Stimulated activated CD8-positive, alpha-beta memory T cell treated with anti-CD3 and anti-CD28 coated beads, Interleukin-4, amount 100 ng/mL, for 24 hours (primary cell): ENCODE measurements around the gene GALM.
A peak's percentile ranks its signal among the peaks of the same experiment; 100 is the strongest.
"Not testable (repeated sequence)": the region's sequence is repeated elsewhere in the genome, so short reads cannot be mapped to it uniquely, and the experiment has no call there.

Experiments
- DNase-seq: peaks from one replicate; pipeline ENCODE4 v3.0.0-alpha.2; 2020; ENCODE audit warnings: low read depth

GALM gene

DNA sequence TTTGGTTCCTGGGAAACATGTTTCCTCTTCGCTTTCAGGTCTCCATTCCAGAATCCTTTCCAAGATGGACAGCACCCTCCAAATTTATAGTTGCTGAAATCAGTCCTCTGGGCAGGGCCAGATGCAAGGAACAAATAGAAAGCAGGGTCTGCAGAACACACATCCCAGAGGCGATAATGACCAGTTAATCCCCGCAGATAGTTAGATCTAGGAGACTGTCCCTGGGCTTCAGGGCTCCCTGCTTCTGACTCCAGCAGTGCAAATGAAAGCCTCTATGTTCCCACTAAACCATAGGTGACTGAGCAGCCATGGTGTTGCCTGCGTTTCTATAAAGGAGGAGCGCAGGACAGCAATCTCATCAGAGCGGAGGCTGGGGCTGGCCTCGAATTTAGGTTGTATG, 46.5 kb downstream of the GALM start:
- DNase-seq = no peak

DNA sequence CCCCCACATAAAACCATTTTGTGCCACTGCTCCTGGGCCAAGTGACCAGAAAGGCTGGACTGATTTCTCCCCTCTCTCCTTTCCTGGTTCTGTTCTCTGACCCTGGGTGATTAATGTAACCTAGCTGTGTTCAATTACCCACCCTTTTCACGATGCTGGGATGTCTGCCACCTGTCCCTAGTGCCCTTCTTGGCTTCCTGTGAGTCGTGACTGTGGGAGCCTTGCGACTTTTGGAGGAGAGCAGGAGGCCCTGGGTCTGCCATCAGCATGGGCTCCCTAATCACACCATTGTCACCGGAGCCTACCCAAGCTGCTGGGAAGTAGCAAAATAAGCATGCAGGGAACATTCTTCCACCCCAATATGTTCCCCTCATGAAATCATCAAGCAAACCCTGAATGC, 47.0 kb downstream of the GALM start:
- DNase-seq = no peak

DNA sequence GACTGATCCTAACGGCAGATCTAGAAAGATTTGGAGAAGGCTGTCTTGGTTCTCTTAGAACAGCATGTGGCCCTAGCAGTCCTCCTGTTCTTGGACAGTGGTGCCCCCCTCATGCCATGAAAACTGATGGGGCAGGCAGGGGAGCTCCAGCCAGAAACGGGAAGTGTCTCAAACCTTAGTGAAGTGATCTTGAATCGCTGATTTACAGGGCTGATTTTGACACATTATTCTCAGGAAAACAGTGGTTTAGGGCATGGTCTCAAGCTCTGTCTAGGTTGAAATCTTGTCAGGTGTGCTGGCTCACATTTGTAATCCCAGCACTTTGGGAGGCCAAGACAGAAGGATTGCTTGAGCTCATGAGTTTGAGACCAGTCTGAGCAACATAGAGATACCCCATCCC, 47.4 kb downstream of the GALM start:
- no peak for DNase-seq

DNA sequence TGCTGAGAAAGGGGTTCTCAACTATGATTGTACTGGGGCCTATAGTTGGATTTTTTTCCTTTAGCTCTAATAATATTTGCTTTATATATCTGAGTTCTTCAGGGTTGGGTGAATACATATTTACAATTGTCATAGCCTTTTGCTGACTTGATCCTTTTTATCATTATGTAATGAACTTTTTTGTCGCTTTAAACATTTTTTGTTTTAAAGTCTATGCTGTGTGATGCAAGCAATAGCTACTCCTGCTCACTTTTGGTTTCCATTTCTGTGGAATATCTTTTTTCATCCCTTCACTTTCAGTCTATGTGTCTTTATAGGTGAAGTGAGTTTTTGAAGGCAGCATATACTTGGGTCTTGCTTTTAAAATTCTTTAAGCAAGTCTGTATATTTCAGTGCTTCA, 49.0 kb downstream of the GALM start:
- DNase-seq = not testable (repeated sequence)

DNA sequence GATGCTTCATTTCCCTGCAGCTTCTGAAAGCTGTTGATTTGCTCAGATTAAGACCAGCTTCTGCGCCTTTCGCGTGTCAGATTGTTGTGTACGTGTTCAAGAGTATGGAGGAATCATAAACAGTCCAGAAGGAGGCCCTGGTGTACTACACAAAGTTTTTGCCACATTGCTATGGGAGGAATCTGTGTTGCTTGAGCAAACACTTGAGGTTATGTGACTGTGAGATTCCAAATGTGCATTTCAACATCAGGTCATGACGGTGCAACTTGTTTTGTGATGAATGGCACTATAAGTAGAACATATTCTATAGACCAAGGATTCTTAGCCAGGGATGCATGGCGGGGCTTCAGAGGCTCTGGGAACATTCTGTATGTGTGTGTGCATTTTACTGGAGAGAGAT, 50.3 kb downstream of the GALM start:
- DNase-seq = no peak

DNA sequence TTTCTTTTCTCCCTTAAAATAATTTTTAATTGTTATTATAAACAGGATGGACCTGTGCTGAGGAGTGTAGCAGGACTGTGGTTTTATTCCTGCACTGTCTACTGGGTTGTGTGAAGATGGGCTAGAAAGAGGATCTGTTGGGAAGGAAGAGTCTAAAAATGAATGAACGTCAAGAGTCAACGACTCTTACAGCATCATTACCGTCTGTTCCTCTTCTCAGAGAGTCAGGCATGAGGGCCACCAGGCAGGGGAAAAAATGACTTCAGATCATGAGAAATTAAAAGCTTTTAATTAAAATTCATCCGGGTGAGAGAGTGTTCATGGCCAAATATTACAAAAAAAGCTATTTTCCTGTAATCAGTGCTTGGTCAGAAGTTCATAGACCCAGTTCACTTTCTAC, 52.7 kb downstream of the GALM start:
- no peak for DNase-seq

DNA sequence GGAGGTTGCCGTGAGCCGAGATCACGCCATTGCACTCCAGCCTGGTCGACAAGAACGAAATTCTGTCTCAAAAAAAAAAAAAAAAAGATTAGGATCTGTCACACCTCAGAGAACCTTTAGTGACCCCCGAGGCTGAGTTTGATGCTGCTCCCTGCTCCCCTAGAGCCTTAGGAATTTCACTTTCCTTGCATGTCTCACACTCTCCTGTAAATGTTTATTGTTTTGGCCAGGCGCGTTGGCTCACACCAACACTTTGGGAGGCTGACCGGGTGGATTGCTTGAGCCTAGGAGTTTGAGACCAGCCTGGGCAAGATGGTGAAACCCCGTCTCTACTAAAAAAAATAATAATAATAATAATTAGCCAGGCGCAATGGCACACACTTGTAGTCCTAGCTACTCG, 53.8 kb downstream of the GALM start:
- no peak for DNase-seq

DNA sequence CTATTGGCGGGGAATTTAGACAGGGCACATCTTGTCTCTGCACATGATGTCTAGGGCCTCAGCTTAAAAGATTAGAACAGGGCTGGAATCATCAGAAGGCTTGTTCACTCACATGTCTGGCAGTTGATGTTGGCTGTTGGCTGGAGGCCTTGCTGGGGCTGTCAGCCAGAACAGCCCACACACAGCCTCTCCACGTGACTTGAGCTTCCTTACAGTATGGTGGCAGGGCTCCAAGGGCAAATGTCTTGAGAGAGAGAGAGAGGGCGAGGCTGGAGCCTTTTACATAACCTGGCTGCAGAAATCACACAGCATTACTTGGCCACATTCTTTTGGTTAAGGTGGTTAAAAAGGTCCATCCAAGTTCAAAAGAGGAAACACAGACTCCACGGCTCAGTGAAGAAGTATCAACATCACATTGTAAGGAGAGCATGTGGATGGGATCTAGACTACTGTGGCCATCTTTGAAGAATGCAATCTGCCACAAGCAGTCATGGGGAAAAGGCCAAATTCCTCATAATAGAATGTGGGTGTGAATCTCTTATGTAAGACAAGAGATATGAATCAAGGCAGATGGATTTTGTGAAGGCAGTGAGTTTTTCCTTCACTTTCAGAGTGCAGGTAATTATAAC, 54.8 kb downstream of the GALM start:
- DNase-seq = no peak

DNA sequence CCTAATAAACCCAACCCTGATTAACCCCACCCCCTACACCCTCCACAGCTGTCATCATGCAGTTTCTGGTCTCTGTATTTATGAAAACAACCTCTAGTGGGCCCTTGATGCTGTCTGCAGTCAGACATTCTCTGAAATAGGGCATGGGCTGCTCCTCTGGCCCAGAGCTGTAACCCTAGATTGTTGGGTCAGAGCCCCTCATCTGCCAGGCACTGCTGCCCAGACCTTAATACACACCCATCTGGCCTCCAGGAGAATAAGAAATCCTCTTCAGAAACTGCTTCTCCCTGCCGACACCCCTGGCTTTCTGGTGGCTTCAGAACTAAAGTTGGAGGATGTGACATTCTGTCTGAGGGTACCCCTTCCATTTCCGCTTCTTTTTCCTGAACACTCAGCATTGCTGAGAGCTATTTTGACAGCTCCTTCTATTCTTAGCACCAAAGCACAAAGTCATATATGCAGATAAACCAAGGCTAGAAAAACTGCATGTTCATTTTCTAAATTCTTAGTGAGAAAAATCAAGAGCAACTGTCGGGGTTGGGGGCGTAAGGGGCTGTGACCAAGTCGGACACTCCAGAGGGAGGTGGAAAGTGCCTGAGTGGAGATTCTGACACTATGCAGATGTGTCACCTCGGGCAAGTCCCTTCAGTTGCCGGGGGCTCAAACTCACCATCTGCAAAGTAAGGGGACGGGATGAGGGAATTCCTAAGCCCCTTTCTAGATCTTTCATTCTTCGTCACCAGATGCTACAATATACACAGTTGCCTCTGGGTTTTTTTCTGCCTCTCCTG, 56.6 kb downstream of the GALM start:
- peak; percentile 52 for DNase-seq

DNA sequence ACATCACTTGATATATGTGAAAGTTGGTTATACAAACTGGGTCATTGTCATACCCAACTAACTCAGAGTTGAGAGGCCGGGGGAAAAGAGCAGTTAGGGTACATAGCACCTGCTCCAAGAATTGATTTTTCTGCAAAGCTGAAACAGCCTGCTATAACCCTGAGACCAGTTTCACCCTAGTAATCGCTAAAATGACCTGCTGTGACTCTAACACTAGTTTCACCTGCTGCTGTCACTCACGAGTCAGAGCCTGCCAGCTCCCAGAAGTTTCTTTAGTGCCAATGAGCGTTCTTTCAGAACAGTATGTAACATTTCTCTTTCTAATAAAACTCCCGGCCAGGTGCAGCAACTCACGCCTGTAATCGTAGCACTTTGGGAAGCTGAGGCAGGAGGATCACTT, 57.3 kb downstream of the GALM start:
- DNase-seq = no peak

DNA sequence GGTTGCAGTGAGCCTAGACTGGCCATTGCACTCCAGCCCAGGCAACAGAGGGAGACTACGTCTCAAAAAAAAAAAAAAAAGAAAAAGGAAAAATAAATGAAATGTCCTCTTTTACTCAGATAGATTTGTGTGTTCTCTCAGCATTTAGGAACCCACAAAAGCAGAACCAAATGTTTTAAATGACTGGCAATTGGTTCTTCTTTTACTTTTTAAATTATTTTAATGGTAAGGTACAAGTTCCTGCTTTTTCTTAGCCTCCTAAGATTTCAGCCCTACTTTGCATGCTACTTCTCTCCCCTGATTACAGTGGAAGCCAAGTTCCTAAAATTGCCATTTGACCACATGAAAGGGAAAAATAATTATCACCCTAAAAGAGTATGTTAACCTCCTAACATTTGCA, 61.7 kb downstream of the GALM start:
- no peak for DNase-seq

DNA sequence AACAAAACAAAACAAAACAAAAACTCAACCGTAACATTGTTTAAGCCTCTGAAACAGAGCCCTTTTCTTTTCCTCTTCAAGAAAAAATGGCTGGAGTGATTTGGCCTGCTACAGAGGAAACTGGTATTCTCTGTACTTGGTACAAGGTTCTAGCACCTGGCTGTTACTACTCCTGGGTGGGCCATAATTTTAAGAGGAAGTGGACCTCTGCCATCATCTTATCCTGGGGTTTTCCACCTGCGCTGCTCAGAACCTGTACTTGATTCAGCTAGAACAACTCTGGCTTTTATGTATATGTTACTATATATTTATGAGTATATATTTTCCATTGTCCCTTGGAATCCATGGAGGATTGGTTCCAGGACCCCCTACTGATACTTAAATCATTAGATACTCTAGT, 62.8 kb downstream of the GALM start:
- no peak for DNase-seq

DNA sequence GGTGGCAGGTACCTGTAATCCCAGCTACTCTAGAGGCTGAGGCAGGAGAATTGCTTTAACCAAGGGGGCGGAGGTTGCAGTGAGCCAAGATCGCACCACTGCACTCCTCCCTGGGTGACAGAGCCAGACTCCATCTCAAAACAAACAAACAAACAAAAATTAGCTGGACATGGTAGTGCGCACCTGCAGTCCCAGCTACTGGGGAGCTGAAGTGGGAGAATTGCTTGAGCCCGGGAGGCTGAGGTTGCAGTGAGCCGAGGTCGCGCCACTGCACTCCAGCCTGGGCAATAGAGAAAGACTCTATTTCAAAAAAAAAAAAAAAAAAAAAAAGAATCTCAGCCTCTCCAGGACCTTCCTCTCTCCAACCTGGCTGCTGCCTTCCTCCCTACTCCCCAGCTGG, 65.2 kb downstream of the GALM start:
- no peak for DNase-seq

DNA sequence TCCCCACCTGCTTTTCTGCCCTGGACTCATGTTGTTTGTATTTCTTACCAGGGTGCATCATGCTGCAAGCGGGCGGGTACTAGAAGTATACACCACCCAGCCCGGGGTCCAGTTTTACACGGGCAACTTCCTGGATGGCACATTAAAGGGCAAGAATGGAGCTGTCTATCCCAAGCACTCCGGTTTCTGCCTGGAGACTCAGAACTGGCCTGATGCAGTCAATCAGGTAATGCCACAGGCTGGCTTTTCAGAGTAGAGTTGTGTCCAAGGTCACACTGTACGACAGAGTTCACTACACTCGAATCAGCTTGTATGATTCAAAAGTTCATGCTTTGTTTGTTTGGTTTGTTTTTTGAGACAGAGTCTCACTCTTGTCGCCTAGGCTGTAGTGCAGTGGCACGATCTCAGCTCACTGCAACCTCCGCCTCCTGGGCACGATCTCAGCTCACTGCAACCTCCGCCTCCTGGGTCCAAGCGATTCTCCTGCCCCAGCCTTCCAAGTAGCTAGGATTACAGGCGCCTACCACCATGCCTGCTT, 65.8 kb downstream of the GALM start:
- DNase-seq = no peak

DNA sequence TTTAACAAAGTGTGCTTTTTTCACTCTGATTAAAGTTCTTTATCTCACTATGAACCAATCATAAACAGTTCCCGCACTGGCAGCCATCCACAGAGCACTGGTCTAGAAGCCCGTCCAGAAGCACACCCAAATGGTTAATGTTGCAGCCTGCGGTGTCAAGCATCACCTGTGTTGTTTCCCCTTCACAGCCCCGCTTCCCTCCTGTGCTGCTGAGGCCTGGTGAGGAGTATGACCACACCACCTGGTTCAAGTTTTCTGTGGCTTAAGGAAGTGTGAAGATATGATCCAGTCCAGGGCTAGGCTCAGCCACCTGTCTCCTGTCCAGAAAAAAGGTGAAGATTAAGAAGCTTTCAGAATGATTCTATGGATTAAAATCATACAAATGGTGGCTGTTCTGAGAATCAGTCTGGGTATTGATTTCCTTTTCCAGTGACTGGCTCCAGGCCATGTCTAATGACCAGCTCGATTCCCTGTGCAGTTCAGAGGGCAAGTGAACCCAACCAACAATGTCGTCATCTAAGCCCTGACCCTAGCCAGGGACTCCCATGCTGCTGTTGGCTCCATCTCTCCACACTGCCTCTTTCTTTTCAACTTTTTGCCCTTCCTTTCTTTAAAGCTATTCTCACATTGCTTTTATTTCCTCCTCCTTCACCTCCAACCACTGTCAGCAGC, 67.5 kb downstream of the GALM start:
- no peak for DNase-seq

DNA sequence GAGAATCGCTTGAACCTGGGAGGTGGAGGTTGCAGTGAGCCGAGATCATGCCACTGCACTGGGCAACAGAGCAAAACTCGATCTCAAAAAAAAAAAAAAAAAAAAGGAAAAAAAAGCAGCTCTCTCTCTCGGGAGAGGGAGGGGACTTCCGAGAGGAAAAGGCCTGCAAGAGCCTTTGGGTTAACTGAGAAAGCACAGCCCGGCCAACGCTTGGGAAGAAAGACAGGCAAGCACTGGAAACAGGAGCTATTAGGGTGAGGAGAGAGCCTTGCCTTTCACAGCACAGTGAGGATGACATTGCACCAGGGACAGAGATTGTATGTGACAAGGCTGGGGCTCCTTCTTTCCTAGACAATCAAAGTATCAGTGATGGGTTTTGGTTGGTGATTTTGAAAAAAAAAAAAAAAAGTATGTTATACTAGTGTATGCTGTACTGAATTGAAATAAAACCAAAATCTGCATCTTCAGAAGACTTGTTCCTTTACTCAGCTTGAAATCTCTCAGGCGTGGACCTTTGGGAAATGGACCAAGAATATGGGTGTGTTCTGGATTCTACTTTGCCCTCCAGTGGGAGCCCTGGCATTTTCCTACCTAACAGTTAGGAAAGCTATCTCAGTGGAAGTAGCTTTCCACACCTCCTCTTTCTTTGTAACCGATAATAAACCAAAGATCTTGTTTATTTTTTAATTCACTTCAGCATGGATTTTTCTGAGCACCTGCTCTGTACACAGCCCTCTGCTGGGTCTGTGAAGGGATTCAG, 68.6 kb downstream of the GALM start:
- no peak for DNase-seq

DNA sequence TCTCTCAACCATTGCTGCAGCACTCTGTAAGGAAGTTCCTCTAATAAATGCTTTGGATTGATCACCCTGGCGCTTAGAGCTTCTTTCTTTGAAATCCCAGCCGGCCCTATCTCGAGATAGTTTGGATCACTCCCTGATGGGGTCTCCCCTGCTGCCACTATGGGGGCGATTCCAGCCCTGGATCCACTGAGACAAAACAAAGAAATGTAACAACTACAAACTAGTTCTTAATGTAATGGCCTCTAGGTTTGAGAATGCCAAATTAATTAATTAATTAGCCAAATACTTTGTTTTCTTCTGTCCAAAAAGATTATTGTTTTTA, 70.0 kb downstream of the GALM start:
- no peak for DNase-seq

DNA sequence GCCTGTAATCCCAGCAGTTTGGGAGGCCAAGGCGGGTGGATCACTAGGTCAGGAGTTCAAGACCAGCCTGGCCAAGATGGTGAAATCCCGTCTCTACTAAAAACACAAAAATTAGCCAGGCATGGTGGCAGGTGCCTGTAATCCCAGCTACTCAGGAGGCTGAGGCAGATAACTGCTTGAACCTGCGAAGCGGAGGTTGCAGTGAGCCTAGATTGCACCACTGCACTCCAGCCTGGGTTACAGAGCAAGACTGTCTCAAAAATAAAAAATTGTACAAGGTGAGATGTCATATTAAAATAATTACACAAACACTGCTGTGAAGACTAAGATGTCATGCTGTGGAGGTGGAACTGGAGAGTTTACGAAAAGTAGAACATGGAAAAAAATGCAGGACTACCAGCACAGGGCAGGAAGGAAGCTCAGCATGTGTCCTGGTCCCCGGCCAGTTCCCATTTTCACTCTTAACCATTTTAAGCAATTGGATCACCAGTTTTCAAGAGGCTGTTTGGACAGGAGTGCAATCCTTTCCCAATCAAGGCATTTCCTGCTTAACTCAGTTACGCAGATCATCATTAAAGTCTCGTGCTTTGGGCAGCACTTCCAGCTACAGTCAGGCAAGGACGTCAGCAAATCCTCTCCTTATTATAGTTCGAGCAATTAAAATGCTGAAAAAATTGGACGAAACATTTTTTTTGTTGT, 71.2 kb downstream of the GALM start:
- DNase-seq = not testable (repeated sequence)

DNA sequence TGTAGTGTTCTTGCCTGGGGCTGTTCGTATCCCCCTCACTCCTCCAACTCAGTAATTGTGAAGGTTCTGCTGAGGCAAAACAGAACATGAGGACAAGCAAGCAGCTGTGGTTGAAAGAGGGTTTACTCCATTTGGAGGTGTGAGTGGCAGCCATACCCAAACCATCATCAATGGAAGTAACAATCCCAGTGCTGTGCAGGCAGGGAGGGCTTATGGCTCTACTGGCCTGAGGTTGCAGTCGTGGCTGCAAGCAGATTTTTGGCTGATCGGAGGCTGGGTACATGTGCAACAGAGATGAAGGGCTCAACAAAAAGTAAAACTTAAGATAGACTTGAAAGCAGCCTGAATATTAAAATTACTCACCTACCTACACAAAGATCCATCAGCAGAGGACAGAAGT, 72.0 kb downstream of the GALM start:
- DNase-seq = no peak

DNA sequence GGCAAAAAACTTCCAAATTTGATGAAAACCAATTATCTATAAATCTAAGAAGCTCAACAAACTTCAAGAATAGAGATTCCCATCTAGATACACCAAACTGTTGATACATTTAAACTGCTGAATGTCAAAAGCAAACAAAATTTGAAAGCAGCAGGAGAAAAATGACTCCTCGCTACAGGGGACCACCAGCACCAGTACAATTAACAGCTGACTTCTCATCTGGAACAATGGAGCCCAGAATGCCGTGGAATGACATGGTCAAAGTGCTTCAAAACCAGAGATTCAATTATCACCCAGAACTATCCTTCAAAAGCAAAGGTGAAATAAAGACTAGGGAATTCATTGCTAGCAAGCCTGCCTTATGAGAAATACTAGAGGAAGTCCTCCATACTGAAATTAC, 73.6 kb downstream of the GALM start:
- DNase-seq = no peak

DNA sequence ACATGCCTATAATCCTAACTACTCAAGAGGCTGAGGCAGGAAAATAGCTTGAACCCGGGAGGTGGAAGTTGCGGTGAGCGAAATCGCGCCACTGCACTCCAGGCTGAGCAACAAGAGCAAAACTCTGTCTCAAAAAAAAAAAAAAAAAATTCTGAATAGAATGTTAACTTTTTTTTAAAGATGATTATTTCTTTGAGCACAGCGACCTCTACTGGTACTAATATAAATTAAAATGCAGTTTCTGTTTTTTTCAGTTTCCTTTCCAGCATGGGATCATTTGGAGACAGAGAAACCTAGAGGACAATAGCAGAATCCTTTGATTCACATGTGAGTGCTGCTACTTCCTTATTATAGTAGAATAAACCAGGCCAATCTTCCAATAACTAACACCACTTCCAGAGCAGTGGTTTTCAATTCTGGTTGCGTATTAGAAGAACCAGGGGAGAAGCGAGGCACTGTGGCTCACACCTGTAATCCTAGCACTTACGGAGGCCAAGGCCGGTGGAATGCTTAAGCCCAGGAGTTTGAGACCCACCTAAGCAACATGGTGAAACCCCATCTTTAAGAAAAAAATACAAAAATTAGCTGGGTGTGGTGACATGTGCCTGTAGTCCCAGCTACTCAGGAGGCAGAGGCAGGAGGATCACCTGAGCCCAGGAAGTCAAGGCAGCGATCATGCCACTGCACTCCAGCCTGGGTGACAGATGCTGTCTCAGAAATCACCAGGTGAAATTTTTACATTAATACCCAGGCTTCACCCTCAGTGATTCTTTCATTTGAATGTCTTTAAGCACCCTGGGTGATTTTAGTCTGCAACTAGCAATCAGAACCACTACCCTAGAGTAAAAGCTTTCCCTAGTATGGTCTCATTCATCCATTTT, 75.2 kb downstream of the GALM start:
- DNase-seq = no peak
